HEK293 (cell line): Measurements from ENCODE around the gene GRIK4.

ENCODE experiments used
- CTCF ChIP-seq: fragments of 450-650 bp; formaldehyde crosslinking; IDR thresholded peaks from 2 replicates; pipeline ENCODE4 v1.5.1; 2016; ENCODE audit warnings: missing biosample characterization, missing genetic modification characterization
- GFI1B ChIP-seq: fragments of 450-650 bp; formaldehyde crosslinking; IDR thresholded peaks from 2 replicates; pipeline ENCODE4 v1.5.1; 2016; ENCODE audit warnings: missing biosample characterization, missing genetic modification characterization
- ZNF10 ChIP-seq: fragments of 450-650 bp; formaldehyde crosslinking; IDR thresholded peaks from 2 replicates; pipeline ENCODE4 v1.5.1; 2017; ENCODE audit warnings: missing biosample characterization, missing genetic modification characterization
- ZNF112 ChIP-seq: fragments of 450-650 bp; formaldehyde crosslinking; IDR thresholded peaks from 2 replicates; pipeline ENCODE4 v1.5.0; 2017; ENCODE audit warnings: missing biosample characterization, missing genetic modification characterization

- TF ChIP-seq ZNF112 (tag by site-specific recombination), result no peak
- TF ChIP-seq GFI1B (tag by site-specific recombination), result no peak
- no peak for TF ChIP-seq CTCF (tag by site-specific recombination)
- TF ChIP-seq ZNF10 (tag by site-specific recombination), result no peak
These were observed 257.4 kb downstream of the GRIK4 start for GRCh38 chr11:120768949-120769348.
